ENCODE measurements around the gene REV3L.
A peak's percentile ranks its signal among the peaks of the same experiment; 100 is the strongest.
"Not testable (repeated sequence)": the region's sequence is repeated elsewhere in the genome, so short reads cannot be mapped to it uniquely, and the experiment has no call there.

The REV3L gene

GRCh38 chr6:111494951-111495635, 12.1 kb upstream of the REV3L start:
- DNase-seq: no peak

GRCh38 chr6:111492499-111492898, 9.5 kb upstream of the REV3L start:
- DNase-seq: no peak

DNA sequence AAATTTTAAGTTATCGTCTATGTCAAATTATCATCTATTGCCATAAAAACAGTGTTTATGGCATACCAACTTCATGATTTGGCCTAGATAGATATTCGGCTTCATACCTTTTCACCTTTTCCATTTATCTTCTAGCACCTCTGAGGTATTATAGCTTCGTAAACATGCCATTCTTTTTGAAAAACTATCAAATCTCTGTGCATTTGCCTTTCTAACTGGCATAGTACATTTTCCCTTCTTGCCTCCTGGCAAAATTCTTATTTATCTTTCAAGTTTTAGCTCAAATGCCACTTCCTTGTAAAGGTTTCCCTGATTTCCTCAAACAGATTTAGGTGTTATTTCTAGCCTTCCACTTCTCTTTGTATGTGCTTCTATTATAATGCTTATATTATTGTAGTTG, 7.0 kb upstream of the REV3L start:
- DNase-seq: no peak

DNA sequence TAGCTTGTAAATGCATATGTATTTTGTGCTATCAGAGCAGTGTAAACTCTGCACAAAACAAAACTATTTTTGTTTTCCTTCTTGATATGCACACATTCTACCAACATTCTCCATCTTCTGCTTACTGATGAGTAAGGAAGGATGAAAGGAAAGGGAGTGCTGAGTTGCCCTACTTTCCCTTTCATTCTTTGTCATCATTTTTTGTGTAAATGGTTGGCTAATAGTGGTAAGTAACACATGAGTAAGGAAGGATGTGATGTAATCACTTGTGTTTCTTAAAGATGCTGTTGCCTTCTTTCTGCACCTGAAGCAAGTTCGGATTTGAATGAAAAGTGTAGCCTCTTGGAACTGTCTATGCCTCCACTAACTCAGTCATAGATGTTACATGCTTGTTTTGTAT, 4.6 kb upstream of the REV3L start:
- DNase-seq: no peak

DNA sequence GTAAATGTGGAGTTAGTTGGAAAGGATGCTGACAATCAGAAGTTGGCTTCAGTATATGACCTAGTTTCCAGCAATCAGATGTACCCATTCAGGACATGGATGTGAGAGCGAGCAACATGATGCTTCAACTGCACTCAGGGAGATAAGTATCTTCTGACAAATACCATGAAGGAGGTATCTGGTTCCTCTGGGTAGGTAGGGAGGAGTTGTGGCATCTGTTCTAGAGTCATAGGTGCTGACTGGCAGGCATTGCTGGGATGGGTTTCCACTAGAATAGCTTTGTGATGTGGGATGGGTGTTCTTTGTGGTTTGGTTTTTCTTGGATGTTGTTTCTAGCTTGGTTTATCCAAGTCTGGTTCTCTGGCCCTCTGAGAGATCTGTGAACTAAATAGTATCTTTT, 3.9 kb upstream of the REV3L start:
- DNase-seq: no peak

GRCh38 chr6:111486475-111486874, 3.5 kb upstream of the REV3L start:
- DNase-seq: no peak

DNA sequence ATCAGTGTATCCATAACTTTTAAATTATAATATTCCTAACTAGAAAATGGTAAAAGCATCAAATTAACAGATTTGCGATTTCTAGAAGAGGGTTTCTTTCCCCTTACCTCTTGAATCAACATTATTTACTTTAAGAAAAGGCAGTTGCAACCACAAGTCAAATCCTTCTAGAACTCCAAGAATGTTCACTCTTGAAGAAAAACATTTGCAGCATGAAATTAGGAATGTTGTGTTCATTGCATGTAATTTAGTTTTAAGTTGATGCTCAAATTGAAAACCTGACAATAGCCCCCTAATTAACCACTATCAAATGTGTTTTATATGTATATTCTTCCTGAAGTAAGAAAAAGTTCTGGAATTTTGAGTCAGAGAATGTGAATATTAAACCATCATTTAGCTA, 2.3 kb upstream of the REV3L start:
- DNase-seq: no peak

DNA sequence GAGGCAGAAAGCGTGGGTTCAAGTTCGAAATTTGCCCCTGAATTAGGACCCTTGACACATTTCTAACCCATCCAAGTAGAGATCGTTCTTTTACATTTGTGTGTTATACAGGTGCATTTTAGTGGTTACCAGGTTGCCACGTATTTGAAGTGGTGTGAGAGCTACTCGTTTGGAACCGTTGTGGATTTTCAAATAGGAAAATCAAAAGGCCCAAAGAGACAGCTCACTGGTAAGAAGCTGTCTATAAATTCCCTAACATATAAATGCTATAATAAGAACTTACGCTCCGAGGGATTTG, 1.6 kb upstream of the REV3L start:
- DNase-seq: no peak

DNA sequence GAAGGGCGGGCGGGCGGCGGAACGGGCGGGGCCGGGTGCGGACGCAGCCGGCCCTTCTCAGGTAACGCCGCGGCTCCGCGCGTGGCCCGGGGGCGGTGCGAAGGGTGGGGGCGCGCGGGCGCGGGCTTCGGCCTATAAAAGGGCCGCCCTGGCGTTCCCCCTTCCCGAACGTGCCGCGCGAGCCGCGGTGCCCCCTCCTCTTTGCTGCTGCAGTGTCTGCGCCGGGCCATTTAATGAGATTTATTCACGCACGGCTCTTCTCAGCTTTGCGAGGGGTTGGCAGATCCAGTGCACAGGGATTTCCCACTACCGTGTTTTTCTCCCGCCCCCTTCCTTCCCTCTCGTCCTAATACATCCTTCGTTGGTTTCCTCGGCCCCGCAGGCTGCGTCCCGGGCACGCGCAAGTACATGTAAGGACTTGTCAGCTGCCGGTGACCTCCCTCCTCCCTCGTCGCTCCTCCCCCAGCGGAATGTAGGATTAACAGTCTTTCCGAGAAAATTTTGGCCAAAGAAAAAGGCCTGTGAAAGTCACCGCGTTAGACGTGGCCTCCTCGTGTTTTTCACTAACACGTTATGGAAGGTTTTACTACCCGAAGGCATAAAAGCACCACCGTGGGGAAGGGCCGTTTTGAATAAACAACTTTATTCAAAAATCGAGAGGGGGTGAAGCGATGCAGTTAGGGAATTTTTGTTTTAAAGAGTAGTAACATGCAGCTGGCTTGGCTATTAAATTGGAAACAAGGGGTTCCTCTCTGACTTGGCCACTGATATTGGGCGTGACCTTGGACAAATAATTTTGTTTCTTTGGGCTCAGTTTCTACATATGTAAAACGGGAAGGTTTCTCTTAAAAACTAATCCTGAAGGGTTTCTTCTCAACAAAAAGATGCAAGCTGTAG, 966 bp upstream of the REV3L start:
- peak; percentile 63 for DNase-seq

GRCh38 chr6:111482188-111482958, 645 bp downstream of the REV3L start:
- DNase-seq: peak; percentile 37

GRCh38 chr6:111481836-111482187, 1.2 kb downstream of the REV3L start:
- DNase-seq: no peak

- DNase-seq: no peak
These were observed 1.8 kb downstream of the REV3L start for GRCh38 chr6:111480988-111481822.

GRCh38 chr6:111478749-111479148, 4.3 kb downstream of the REV3L start:
- DNase-seq: no peak

GRCh38 chr6:111478064-111478476, 4.9 kb downstream of the REV3L start:
- no peak for DNase-seq

DNA sequence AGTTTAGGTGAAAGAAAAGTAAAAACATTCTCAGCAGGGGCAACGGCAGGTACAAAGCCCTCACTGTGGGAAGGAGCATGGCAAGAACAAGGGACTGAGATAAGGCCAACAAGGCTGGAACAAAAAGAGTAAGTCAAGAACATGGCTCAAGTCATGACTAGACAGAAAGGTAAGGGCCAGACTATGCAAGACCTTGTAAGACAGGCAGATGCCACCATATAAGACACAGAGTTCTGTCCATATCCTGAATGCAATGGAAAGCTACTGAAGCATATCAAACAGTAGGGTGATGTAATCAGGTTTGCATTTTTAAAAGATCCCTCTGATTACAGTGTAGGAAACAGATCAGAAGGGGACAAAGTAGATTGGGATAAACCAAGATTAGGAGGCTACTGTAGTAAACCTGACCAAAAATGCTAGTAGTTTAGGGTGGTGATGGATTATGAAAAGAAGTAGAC, 5.5 kb downstream of the REV3L start:
- no peak for DNase-seq

DNA sequence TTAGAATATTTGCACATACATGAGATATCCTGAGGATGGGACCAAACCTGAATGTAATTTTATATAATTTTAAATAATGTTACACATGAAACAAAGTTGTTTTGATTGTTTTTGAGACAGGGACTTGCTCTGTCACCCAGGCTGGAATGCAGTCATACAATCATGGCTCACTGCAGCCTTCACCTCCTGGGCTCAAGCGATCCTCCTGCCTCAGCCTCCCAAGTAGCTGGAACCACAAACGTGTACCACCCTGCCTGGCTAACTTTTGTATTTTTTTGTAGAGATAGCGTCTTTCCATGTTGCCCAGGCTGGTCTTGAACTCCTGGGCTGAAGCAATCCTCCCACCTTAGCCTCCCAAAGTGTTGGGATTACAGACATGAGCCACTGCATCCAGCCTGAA, 7.0 kb downstream of the REV3L start:
- not testable (repeated sequence) for DNase-seq

GRCh38 chr6:111474771-111475170, 8.2 kb downstream of the REV3L start:
- no peak for DNase-seq

- DNase-seq: no peak
These were observed 8.9 kb downstream of the REV3L start for GRCh38 chr6:111474106-111474505.

DNA sequence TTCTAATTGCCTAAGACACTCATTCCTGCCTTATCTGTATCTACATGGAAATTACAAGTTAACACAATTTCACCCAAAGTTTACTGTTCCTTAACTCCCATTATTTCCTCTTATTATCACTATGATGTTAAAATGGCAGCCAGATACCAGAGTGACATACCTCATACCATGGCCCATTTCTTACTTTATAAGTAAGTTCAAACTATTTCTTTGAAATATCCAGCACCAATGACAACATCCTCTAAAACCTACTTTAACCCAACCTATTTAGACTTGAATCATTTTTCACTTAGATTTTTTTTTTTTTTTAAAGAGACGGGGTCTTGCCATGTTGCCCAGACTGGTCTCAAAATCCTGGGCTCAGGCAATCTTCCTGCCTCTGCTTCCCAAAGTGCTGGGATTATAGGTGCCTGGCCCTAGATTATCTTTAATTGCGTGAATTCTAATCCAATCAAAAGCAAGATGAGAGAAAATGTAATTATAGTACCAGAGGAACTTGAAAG, 10.0 kb downstream of the REV3L start:
- DNase-seq: no peak

DNA sequence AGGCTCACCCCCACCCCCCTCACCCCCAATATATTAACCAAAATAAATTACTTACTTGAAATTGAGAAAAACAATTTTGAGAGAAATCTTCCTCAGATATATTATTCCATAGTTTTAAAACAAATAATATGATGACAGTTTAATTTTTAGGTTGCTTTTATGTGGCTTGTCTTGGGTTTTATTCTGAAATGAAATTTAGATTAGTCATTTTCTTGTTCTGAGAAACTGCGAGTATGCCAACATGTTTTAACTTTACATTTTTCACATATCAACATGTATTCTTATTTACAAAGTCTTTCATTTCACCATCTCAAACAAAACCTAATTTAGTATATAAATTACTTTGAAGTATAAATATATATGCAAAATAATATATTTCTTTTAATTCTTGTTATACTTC, 11.1 kb downstream of the REV3L start:
- no peak for DNase-seq

DNA sequence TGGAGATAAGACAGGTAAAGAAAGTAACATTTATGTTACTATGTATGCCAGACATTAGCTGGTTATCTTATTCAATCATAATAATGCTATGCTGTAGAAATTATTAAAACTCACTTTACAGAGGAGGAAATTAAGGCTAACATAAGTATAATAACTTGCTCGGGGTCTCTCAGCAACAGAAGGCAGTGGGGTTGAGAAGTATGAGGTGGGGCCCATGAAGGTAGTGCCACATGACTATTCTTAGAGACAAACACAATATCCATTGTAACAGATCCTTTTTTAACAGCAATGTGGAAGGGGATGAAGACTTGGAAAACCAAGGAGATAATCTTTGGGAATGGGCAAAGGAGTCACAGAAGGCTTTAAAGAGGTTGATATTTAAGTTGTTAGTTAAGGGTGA, 11.5 kb downstream of the REV3L start:
- DNase-seq: no peak

- DNase-seq: no peak
These were observed 12.0 kb downstream of the REV3L start for GRCh38 chr6:111470991-111471390.

DNA sequence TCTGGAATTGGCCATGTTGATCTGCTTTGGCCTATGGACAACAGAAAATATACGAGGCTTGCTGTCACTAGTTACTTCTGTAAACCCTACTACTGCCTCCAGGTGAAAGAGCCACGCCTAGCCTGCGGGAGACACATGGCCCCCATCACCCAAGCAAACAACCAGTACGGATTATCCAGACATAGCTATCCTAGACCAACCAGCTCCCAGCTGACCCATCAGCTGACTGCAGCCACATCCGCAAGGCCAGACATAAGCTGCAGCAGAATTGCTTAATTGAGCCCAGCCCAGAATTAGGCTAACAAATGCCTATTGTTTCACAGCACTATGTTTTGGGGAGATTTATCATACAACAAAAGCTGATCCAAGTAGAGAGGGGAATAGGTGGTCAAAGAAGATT, 13.5 kb downstream of the REV3L start:
- DNase-seq: no peak

All from activated CD4-positive, alpha-beta T cell treated with anti-CD3 and anti-CD28 coated beads, Interleukin-2, amount 50 U/mL, for 1 hour (primary cell).